Cardiac muscle cell (in vitro differentiated cells and primary cell): Measurements from ENCODE around the gene BTBD7. TPM values are rescaled to one million over a fixed set of nuclear protein-coding genes. Genes with fewer than 3 reads are reported as not detected.

Experiments used
- DNase-seq, 2 donors: peaks; one replicate each; pipeline versions ENCODE4 v3.0.0 to v3.0.0-alpha.2; 2010 to 2017; ENCODE audit warnings: low read depth in 1 of 2, low spot score in 1 of 2
- H3K27ac ChIP-seq: fragments of 200-600 bp; sonication (generic); 2 replicates; pipeline ENCODE4 v1.5.1; 2016
- H3K27me3 ChIP-seq: fragments of 200-600 bp; sonication (generic); 2 replicates; pipeline ENCODE4 v1.6.0; 2016; ENCODE audit warnings: control low read depth
- H3K36me3 ChIP-seq: fragments of 200-600 bp; sonication (generic); 2 replicates; pipeline ENCODE4 v1.5.1; 2016; ENCODE audit warnings: control low read depth
- H3K4me1 ChIP-seq: fragments of 200-600 bp; sonication (generic); 2 replicates; pipeline ENCODE4 v1.8.1; 2017; ENCODE audit warnings: low read depth, mild to moderate bottlenecking, mixed run types
- H3K4me3 ChIP-seq: fragments of 200-600 bp; sonication (generic); 2 replicates; pipeline ENCODE4 v1.5.1; 2016; ENCODE audit warnings: mild to moderate bottlenecking
- H3K9me3 ChIP-seq: fragments of 200-600 bp; sonication (generic); 2 replicates; pipeline ENCODE4 v1.5.1; 2017; ENCODE audit warnings: low read depth, mild to moderate bottlenecking, control low read depth
- polyA plus RNA-seq: library from polyadenylated mRNA; unstranded; fragments of >200 nt; fragmentation: Nextera tagmentation; extraction: Ambion mirVana; gene quantifications from 2 replicates; pipeline ENCODE4 v1.2.1, GENCODE V29; 2016
- total RNA-seq: library from RNA; depleted of rRNA; stranded (reverse); fragments of >200 nt; gene quantifications from 2 replicates; pipeline ENCODE4 v1.2.3, GENCODE V29; 2016
- TF ChIP-seq, protein P1 (sequence below): IDR thresholded peaks from 2 replicates; pipeline ENCODE4 v1.5.1; 2012; ENCODE audit warnings: low read depth, mild to moderate bottlenecking, low read length

The BTBD7 gene
- total and polyA plus RNA-seq, 2 experiments from 2014 or later = 19.4 to 21.7 TPM

DNA sequence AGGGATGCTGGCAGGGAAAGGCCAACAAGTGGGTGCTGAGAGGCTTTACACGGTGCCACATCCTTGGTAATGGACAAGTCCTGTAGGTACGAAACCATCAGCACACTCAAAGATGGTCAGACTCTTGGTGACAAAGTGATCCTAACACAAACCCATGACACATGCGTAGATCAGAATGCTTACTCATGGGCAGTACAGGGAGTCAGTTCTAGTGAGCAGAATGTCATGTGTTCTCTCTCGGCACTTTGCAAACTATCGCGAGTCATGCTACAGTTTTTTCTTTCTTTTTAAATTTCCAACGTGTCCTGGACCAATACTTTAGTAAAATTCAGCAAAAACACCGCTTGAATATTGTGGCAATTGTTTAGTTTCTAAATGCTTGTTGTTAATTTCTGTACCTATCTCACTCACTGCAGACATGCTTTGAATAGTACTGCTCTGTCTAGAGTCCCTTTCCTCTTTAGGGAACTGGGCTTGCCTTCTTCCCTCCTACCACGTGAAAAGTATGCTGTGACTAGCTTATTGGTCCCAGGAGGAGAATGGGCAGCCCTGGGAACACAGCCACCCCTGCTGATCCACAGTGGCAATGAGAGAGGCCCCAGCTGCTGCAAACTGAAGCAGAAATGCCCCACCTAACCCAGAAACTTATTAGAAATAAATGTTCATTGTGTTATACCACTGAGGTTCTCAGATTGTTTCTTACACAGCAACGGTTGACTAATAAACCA is 63.3 kb downstream of the BTBD7 start:
- no peak overlapping the region for H3K4me3 ChIP-seq
- H3K36me3 ChIP-seq = no peaks in the 10 kb centered on the region
- H3K9me3 ChIP-seq = no peaks in the 10 kb centered on the region
- peak in 1 of 2 donors; percentile 33 for DNase-seq
- H3K27me3 ChIP-seq = no peaks in the 10 kb centered on the region
- peaks cover 15% of the 10 kb centered on the region for H3K4me1 ChIP-seq
- TF ChIP-seq, protein P1, sequence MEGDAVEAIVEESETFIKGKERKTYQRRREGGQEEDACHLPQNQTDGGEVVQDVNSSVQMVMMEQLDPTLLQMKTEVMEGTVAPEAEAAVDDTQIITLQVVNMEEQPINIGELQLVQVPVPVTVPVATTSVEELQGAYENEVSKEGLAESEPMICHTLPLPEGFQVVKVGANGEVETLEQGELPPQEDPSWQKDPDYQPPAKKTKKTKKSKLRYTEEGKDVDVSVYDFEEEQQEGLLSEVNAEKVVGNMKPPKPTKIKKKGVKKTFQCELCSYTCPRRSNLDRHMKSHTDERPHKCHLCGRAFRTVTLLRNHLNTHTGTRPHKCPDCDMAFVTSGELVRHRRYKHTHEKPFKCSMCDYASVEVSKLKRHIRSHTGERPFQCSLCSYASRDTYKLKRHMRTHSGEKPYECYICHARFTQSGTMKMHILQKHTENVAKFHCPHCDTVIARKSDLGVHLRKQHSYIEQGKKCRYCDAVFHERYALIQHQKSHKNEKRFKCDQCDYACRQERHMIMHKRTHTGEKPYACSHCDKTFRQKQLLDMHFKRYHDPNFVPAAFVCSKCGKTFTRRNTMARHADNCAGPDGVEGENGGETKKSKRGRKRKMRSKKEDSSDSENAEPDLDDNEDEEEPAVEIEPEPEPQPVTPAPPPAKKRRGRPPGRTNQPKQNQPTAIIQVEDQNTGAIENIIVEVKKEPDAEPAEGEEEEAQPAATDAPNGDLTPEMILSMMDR = no peak
- H3K27ac ChIP-seq = no peak overlapping the region

DNA sequence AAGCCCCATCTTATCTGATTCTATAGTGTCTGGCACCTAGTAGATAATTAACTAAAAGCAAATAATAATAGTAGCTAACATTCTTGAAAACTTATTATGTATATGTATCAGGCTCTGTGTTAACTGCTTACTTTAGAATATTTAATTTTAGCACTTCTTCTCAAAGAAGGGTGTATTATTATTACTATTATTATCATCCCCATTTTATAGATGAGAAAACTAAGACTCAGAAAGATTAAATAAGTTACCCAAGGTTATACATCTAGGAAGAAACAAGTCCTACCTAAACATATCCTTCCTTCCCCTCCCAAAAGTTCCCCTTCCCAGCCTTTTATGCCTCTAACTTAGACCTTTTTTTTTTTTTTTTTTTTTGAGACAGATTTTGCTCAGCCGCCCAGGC is 64.4 kb downstream of the BTBD7 start:
- Histone ChIP-seq H3K4me3 (no peak overlapping the region), H3K9me3 (no peaks in the 10 kb centered on the region), H3K4me1 (peaks cover 15% of the 10 kb centered on the region), H3K27ac (no peak overlapping the region), H3K27me3 (no peaks in the 10 kb centered on the region), H3K36me3 (peaks cover 4% of the 10 kb centered on the region)
- no peak for DNase-seq
- TF ChIP-seq, protein P1 = no peak

DNA sequence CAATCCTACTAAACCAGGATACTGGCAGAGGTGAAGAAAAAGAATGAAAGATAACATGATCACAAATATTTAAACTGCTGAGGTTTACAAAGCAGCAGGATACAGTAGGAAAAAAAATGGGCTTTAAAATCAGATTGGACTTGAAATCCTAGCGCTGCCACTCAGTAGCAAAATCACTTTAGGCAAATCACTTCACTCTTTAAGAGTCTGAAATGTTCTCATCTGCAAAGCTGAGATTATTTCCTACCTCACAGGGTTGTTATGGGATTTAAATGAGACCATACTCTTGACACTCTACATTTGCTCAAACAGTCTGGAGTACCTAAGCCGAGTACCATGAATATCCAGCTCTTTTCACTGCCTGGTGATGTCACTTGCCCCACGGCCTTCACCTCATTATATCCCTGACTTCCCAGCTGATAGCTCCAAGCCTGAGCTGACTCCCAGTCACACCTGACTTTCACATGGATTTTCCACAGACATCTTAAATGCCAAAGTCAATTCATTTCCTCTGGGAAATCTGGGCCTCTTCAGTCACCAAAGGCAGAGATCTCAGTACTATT is 65.6 kb downstream of the BTBD7 start:
- H3K4me1 ChIP-seq = peaks cover 10% of the 10 kb centered on the region
- no peaks in the 10 kb centered on the region for H3K9me3 ChIP-seq
- peaks cover 16% of the 10 kb centered on the region for H3K36me3 ChIP-seq
- H3K27ac ChIP-seq = no peak overlapping the region
- TF ChIP-seq, protein P1 = no peak
- no peak overlapping the region for H3K4me3 ChIP-seq
- DNase-seq = no peak
- no peaks in the 10 kb centered on the region for H3K27me3 ChIP-seq

DNA sequence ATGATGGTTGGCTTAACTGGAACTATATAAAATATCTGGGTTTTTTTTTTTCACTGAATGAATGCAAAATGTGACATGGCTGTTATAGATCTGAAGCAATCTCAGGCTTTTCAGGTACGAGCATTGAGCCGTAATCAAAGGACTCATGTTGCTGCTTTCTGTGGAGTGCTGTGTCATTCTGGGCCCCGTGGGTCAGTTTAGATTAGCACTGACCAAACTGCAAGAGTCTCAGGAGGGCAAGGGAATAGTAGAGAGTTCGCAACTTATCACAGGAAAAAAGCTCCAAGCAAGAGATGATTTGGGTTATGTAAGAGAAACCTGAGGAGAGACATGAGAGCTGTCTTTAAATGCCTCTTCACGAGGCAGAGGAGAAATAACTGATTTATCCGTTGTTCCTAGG is 66.7 kb downstream of the BTBD7 start:
- Histone ChIP-seq H3K36me3 (peaks cover 21% of the 10 kb centered on the region), H3K4me3 (no peak overlapping the region), H3K27me3 (no peaks in the 10 kb centered on the region), H3K4me1 (peaks cover 9% of the 10 kb centered on the region), H3K27ac (peak overlapping the region; percentile 36), H3K9me3 (no peaks in the 10 kb centered on the region)
- no peak for DNase-seq
- TF ChIP-seq, protein P1 = no peak

DNA sequence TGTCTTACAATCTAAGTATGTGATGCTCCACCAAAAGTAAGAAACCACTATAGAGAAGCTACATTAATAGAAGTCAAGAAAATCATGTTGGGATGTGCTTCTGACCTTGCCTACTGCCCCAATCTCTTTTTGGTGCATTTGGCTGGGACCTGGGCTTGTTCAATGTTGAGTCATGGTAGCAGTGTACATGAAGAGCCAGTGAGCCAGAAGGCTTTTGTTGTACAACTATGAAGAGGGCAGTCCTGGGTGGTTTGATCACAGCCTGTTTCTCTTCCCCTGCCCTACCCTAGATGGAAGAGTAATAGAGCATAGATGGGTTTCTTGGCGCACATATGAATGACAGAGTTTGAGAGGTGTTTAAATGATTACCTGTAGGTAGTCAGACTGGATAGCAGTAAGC is 69.4 kb downstream of the BTBD7 start:
- Histone ChIP-seq H3K9me3 (no peaks in the 10 kb centered on the region), H3K27ac (no peak overlapping the region), H3K27me3 (no peaks in the 10 kb centered on the region), H3K4me3 (no peak overlapping the region), H3K4me1 (peaks cover 7% of the 10 kb centered on the region), H3K36me3 (peaks cover 21% of the 10 kb centered on the region)
- TF ChIP-seq, protein P1 = no peak
- DNase-seq = no peak
